Right atrium auricular region (tissue), 2 donors: ENCODE measurements around the gene TTLL5. TPM values are rescaled to one million over a fixed set of nuclear protein-coding genes. Genes with fewer than 3 reads are reported as not detected.

Experiments
- DNase-seq: peaks from one replicate; pipeline ENCODE4 v3.0.0-alpha.2; 2019; ENCODE audit warnings: low spot score
- H3K27ac ChIP-seq, 2 donors: fragments of 200-600 bp; sonication (generic); 1 replicate in 1 of 2; 2 replicates in 1 of 2; pipeline ENCODE4 v1.5.1; 2016 to 2019
- H3K27me3 ChIP-seq, 2 donors: fragments of 200-600 bp; sonication (generic); one replicate each; pipeline versions ENCODE4 v1.5.1 to v1.6.0; 2017 to 2019
- H3K36me3 ChIP-seq: fragments of 200-600 bp; sonication (generic); one replicate; pipeline ENCODE4 v1.5.1; 2016
- H3K4me1 ChIP-seq, 2 donors: fragments of 200-600 bp; sonication (generic); one replicate each; pipeline versions ENCODE4 v1.5.1 to v1.6.0; 2017 to 2019
- H3K4me3 ChIP-seq, 2 donors: fragments of 200-600 bp; sonication (generic); 1 replicate in 1 of 2; 2 replicates in 1 of 2; pipeline ENCODE4 v1.5.1; 2017 to 2019; ENCODE audit warnings: mild to moderate bottlenecking in 1 of 2, moderate library complexity in 1 of 2
- H3K9me3 ChIP-seq, 2 donors: fragments of 200-600 bp; sonication (generic); one replicate each; pipeline ENCODE4 v1.5.1; 2019
- total RNA-seq, 2 donors: library from RNA; depleted of rRNA; stranded (reverse); fragments of >200 nt; gene quantifications; one replicate each; pipeline ENCODE4 v1.1.0, GENCODE V29; 2016
- TF ChIP-seq, protein P1 (sequence below), 2 donors: fragments of 200-600 bp; sonication (generic); IDR thresholded peaks; one replicate each; pipeline ENCODE4 v1.5.1; 2019; ENCODE audit warnings: antibody characterized with exemption in 2 of 2

Gene TTLL5
- total RNA-seq, 2 donors from 2014 or later, result 15.3 to 22.6 TPM

GRCh38 chr14:75717729-75718128 lies 56.7 kb downstream of the TTLL5 start:
- no peaks in the 10 kb centered on the region for H3K36me3 ChIP-seq

DNA sequence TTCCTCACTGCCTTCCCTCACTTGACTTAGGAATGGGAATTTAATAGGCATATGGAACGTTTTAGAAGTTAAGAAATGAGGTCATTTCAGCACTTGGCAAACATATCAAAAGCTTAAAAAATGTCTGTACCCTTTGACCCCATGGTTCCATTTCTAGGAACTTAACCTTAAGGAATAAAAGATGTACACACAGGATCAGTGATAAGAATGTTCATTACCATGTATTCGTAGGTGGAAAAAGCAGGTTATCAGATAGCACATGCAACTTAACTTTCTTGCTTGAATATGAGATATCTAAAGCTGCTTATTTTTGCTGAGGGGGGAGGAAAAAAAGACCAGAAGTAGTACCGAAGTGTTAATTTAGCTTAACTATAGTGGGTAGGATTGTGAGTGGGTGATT lies 57.2 kb downstream of the TTLL5 start:
- H3K9me3 ChIP-seq, result no peaks in the 10 kb centered on the region
- H3K27me3 ChIP-seq, result no peaks in the 10 kb centered on the region
- DNase-seq, result no peak
- peaks cover 0 to 12% of the 10 kb centered on the region in 2 donors for H3K4me1 ChIP-seq
- no peak overlapping the region for H3K27ac ChIP-seq
- H3K4me3 ChIP-seq, result no peak overlapping the region
- TF ChIP-seq, protein P1, sequence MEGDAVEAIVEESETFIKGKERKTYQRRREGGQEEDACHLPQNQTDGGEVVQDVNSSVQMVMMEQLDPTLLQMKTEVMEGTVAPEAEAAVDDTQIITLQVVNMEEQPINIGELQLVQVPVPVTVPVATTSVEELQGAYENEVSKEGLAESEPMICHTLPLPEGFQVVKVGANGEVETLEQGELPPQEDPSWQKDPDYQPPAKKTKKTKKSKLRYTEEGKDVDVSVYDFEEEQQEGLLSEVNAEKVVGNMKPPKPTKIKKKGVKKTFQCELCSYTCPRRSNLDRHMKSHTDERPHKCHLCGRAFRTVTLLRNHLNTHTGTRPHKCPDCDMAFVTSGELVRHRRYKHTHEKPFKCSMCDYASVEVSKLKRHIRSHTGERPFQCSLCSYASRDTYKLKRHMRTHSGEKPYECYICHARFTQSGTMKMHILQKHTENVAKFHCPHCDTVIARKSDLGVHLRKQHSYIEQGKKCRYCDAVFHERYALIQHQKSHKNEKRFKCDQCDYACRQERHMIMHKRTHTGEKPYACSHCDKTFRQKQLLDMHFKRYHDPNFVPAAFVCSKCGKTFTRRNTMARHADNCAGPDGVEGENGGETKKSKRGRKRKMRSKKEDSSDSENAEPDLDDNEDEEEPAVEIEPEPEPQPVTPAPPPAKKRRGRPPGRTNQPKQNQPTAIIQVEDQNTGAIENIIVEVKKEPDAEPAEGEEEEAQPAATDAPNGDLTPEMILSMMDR (IDR thresholded peaks at IDR 0.05), result no peak
- H3K36me3 ChIP-seq, result no peaks in the 10 kb centered on the region

More at GRCh38 chr14:75717729-75718128, 56.7 kb downstream of the TTLL5 start:
- Histone ChIP-seq H3K4me3 (no peak overlapping the region), H3K4me1 (peaks cover 0 to 12% of the 10 kb centered on the region in 2 donors), H3K27ac (no peak overlapping the region), H3K9me3 (no peaks in the 10 kb centered on the region), H3K27me3 (no peaks in the 10 kb centered on the region)
- TF ChIP-seq, protein P1 (IDR thresholded peaks at IDR 0.05), result no peak
- DNase-seq, result no peak

- H3K4me1 ChIP-seq, result peaks cover 0 to 26% of the 10 kb centered on the region in 2 donors
- DNase-seq, result no peak
- H3K36me3 ChIP-seq, result no peaks in the 10 kb centered on the region
- H3K9me3 ChIP-seq, result no peaks in the 10 kb centered on the region
- peak overlapping the region in 1 of 2 donors; percentile 56 for H3K27ac ChIP-seq
- no peak overlapping the region for H3K4me3 ChIP-seq
- H3K27me3 ChIP-seq, result no peaks in the 10 kb centered on the region
- TF ChIP-seq, protein P1 (IDR thresholded peaks at IDR 0.05), result no peak
Measured at GRCh38 chr14:75720116-75720515, 59.1 kb downstream of the TTLL5 start.

- Histone ChIP-seq H3K36me3 (no peaks in the 10 kb centered on the region), H3K9me3 (no peaks in the 10 kb centered on the region), H3K27ac (peak overlapping the region; percentile 56 to 60), H3K4me3 (peak overlapping the region in 1 of 2 donors; percentile 1), H3K4me1 (peaks cover 0 to 34% of the 10 kb centered on the region in 2 donors), H3K27me3 (no peaks in the 10 kb centered on the region)
- TF ChIP-seq, protein P1 (IDR thresholded peaks at IDR 0.05), result no peak
- peak; percentile 69 for DNase-seq
Measured at GRCh38 chr14:75720842-75721498, 59.9 kb downstream of the TTLL5 start.

- H3K9me3 ChIP-seq, result no peaks in the 10 kb centered on the region
- TF ChIP-seq, protein P1 (IDR thresholded peaks at IDR 0.05), result no peak
- no peak overlapping the region for H3K4me3 ChIP-seq
- H3K36me3 ChIP-seq, result no peaks in the 10 kb centered on the region
- no peak for DNase-seq
- peaks cover 0 to 37% of the 10 kb centered on the region in 2 donors for H3K4me1 ChIP-seq
- peak overlapping the region; percentile 20 to 47 for H3K27ac ChIP-seq
- H3K27me3 ChIP-seq, result no peaks in the 10 kb centered on the region
Measured at GRCh38 chr14:75723716-75724115, 62.7 kb downstream of the TTLL5 start.
